Measurements from ENCODE around the gene WDR59. TPM values are rescaled to one million over a fixed set of nuclear protein-coding genes. Genes with fewer than 3 reads are reported as not detected.

WDR59 gene
- total RNA-seq, 1 donor from 2014 or later: 64.0 TPM

DNA sequence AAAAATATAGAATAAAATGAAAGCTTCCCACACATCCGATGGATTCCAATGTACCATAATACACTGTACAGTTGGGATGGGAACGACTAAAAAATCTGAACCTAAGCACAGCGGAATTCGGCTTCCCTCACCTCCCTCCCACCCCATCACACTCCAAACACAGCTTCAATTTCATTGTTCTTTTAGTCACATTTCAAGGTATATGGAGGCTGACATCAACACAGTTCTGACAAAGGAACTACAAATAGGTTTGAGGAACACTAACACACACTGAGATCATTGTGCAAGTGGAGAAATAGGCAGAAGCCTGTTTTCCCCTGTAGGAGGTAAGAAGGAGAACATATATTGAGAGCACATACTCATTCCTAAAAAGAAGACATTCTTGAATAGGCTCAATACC, 85.1 kb downstream of the WDR59 start:
- Histone ChIP-seq H3K9me3 (ENCODE audit: low read depth) (no peaks in the 10 kb centered on the region), H3K4me2 (no peak overlapping the region), H3K4me1 (peaks cover 8% of the 10 kb centered on the region), H3K9ac (no peak overlapping the region), H3K27me3 (no peaks in the 10 kb centered on the region), H3F3A (ENCODE audit: low read depth) (no peaks in the 10 kb centered on the region), H4K20me1 (ENCODE audit: low read depth) (no peaks in the 10 kb centered on the region), H3K27ac (no peak overlapping the region), H3K4me3 (no peak overlapping the region), H3K36me3 (no peaks in the 10 kb centered on the region), H3K79me2 (ENCODE audit: low read depth) (no peaks in the 10 kb centered on the region), H2AFZ (replicated peaks) (no peak overlapping the region)
- no peaks in the 10 kb centered on the region for H3K9me3 Mint-ChIP-seq
- H3K4me1 Mint-ChIP-seq: no peaks in the 10 kb centered on the region
- no peak for DNase-seq (ENCODE audit: low spot score)
- H3K27me3 Mint-ChIP-seq (ENCODE audit: insufficient read depth, low read depth): no peaks in the 10 kb centered on the region
- no peak overlapping the region for H3K4me3 Mint-ChIP-seq
- no peak overlapping the region for H3K27ac Mint-ChIP-seq
- H3K36me3 Mint-ChIP-seq: peaks cover 23% of the 10 kb centered on the region
- no peak for TF ChIP-seq EZH2phosphoT487 (IDR thresholded peaks at IDR 0.05)
- no peak for TF ChIP-seq EZH2 (IDR thresholded peaks at IDR 0.05)
- TF ChIP-seq CTCF (IDR thresholded peaks at IDR 0.05): no peak

- Histone ChIP-seq H3K79me2 (ENCODE audit: low read depth) (no peaks in the 10 kb centered on the region), H3K27me3 (no peaks in the 10 kb centered on the region), H3K36me3 (no peaks in the 10 kb centered on the region), H3K4me2 (no peak overlapping the region), H3K27ac (no peak overlapping the region), H2AFZ (replicated peaks) (no peak overlapping the region), H4K20me1 (ENCODE audit: low read depth) (no peaks in the 10 kb centered on the region), H3K9ac (no peak overlapping the region), H3K4me3 (no peak overlapping the region), H3K4me1 (peaks cover 8% of the 10 kb centered on the region), H3K9me3 (ENCODE audit: low read depth) (no peaks in the 10 kb centered on the region), H3F3A (ENCODE audit: low read depth) (no peaks in the 10 kb centered on the region)
- no peaks in the 10 kb centered on the region for H3K27me3 Mint-ChIP-seq (ENCODE audit: insufficient read depth, low read depth)
- TF ChIP-seq CTCF (IDR thresholded peaks at IDR 0.05) (no peak), EZH2 (IDR thresholded peaks at IDR 0.05) (no peak), EZH2phosphoT487 (IDR thresholded peaks at IDR 0.05) (no peak)
- no peaks in the 10 kb centered on the region for H3K4me1 Mint-ChIP-seq
- no peak overlapping the region for H3K4me3 Mint-ChIP-seq
- H3K9me3 Mint-ChIP-seq: no peaks in the 10 kb centered on the region
- no peak for DNase-seq (ENCODE audit: low spot score)
- peaks cover 23% of the 10 kb centered on the region for H3K36me3 Mint-ChIP-seq
- H3K27ac Mint-ChIP-seq: no peak overlapping the region
These were observed 86.3 kb downstream of the WDR59 start for GRCh38 chr16:74898659-74899058.

- Mint-ChIP-seq H3K4me1 (no peaks in the 10 kb centered on the region), H3K9me3 (no peaks in the 10 kb centered on the region), H3K27me3 (ENCODE audit: insufficient read depth, low read depth) (no peaks in the 10 kb centered on the region), H3K27ac (no peak overlapping the region), H3K36me3 (peaks cover 25% of the 10 kb centered on the region), H3K4me3 (no peak overlapping the region)
- H3K79me2 ChIP-seq (ENCODE audit: low read depth): no peaks in the 10 kb centered on the region
- TF ChIP-seq EZH2 (IDR thresholded peaks at IDR 0.05) (no peak), CTCF (IDR thresholded peaks at IDR 0.05) (no peak), EZH2phosphoT487 (IDR thresholded peaks at IDR 0.05) (no peak)
- DNase-seq (ENCODE audit: low spot score): no peak
- peaks cover 8% of the 10 kb centered on the region for H3K4me1 ChIP-seq
- no peak overlapping the region for H3K4me2 ChIP-seq
- no peak overlapping the region for H3K27ac ChIP-seq
- H3K27me3 ChIP-seq: no peaks in the 10 kb centered on the region
- H2AFZ ChIP-seq (replicated peaks): no peak overlapping the region
- no peaks in the 10 kb centered on the region for H4K20me1 ChIP-seq (ENCODE audit: low read depth)
- H3K9ac ChIP-seq: no peak overlapping the region
- H3F3A ChIP-seq (ENCODE audit: low read depth): no peaks in the 10 kb centered on the region
- no peaks in the 10 kb centered on the region for H3K9me3 ChIP-seq (ENCODE audit: low read depth)
- H3K4me3 ChIP-seq: no peak overlapping the region
- H3K36me3 ChIP-seq: peaks cover 8% of the 10 kb centered on the region
These were observed 88.2 kb downstream of the WDR59 start for GRCh38 chr16:74896389-74897370.

All from neural progenitor cell (in vitro differentiated cells).